AG04450 (cell line): Measurements from ENCODE around the gene C1QTNF7. TPM values are rescaled to one million over a fixed set of nuclear protein-coding genes. Genes with fewer than 3 reads are reported as not detected.
A peak's percentile ranks its signal among the peaks of the same experiment; 100 is the strongest.

ENCODE experiments used
- CTCF ChIA-PET: fragments of 300-600, 350-600 bp; formaldehyde crosslinking; extraction: SDS; loops from one replicate; lab custom pipeline; 2022; ENCODE audit warnings: antibody characterized with exemption, inconsistent platforms; lab: Charles Lee
- POLR2A ChIA-PET: fragments of 350-600 bp; formaldehyde crosslinking; extraction: SDS; loops from one replicate; lab custom pipeline; 2021; ENCODE audit warnings: antibody characterized with exemption, inconsistent platforms; lab: Yijun Ruan, JAX
- DNase-seq: peaks from one replicate; pipeline ENCODE4 v3.0.0-alpha.2; 2011; ENCODE audit warnings: low read depth, low spot score
- H3K27ac ChIP-seq: one replicate; pipeline ENCODE4 v1.5.1; 2012; ENCODE audit warnings: low read depth, low read length, control low read depth
- H3K27me3 ChIP-seq: one replicate; pipeline ENCODE4 v1.6.0; 2012; ENCODE audit warnings: low read length; ENCODE audit not compliant: control insufficient read depth, insufficient read depth
- H3K4me3 ChIP-seq: 2 replicates; pipeline ENCODE4 v1.5.1; 2011; ENCODE audit warnings: mild to moderate bottlenecking, low read depth, low read length, control low read depth
- H3K9me3 ChIP-seq: 2 replicates; pipeline ENCODE4 v1.5.1; 2012; ENCODE audit warnings: low read length; ENCODE audit not compliant: control insufficient read depth, insufficient read depth
- CTCF ChIP-seq: IDR thresholded peaks from 2 replicates; pipeline ENCODE4 v1.5.1; 2011; ENCODE audit warnings: low read depth, low read length, control low read depth, inconsistent platforms
- polyA plus RNA-seq: library from polyadenylated mRNA; depleted of rRNA; stranded (reverse); fragments of >200 nt; gene quantifications from 2 replicates; pipeline ENCODE4 v1.2.3, GENCODE V29; 2011

Gene C1QTNF7
- polyA plus RNA-seq, 1 experiment: 2.9 TPM

- no peak for TF ChIP-seq CTCF
- POLR2A ChIA-PET: interaction anchor here (1.7 kb wide), 1 partner anchor 8 kb away, joined by 6 read pairs; the partner anchor contains the start of gene C1QTNF7
- no peaks in the 10 kb centered on the region for H3K9me3 ChIP-seq
- CTCF ChIA-PET: interaction anchor here (1.1 to 2.6 kb wide), 3 partner anchors 21 to 201 kb away, joined by 4 to 10 read pairs (median 5); no protein-coding TSS in a partner anchor
- no peaks in the 10 kb centered on the region for H3K27me3 ChIP-seq
- peak; percentile 46 for DNase-seq
- H3K27ac ChIP-seq: no peak overlapping the region
- H3K4me3 ChIP-seq: no peak overlapping the region
Measured at GRCh38 chr4:15436513-15436912, 8.7 kb downstream of the C1QTNF7 start.

- Histone ChIP-seq H3K27ac (no peak overlapping the region), H3K9me3 (no peaks in the 10 kb centered on the region), H3K4me3 (no peak overlapping the region), H3K27me3 (no peaks in the 10 kb centered on the region)
- no peak for TF ChIP-seq CTCF
- CTCF ChIA-PET: no interaction called here
- DNase-seq: no peak
- POLR2A ChIA-PET: no interaction called here
Measured at GRCh38 chr4:15438939-15439524, 11.2 kb downstream of the C1QTNF7 start.

- H3K4me3 ChIP-seq: no peak overlapping the region
- peaks cover 3% of the 10 kb centered on the region; the same call in 1 of the 2 replicates for H3K9me3 ChIP-seq
- no peaks in the 10 kb centered on the region for H3K27me3 ChIP-seq
- H3K27ac ChIP-seq: no peak overlapping the region
- TF ChIP-seq CTCF: no peak
- DNase-seq: no peak
- CTCF ChIA-PET: interaction anchor here (0.6 kb wide), 1 partner anchor 73 kb away, joined by 3 read pairs; no protein-coding TSS in a partner anchor
- POLR2A ChIA-PET: no interaction called here
Measured at GRCh38 chr4:15443371-15444160, 15.7 kb downstream of the C1QTNF7 start.

GRCh38 chr4:15444276-15444675 lies 16.4 kb downstream of the C1QTNF7 start:
- no peaks in the 10 kb centered on the region for H3K27me3 ChIP-seq
- CTCF ChIA-PET: no interaction called here
- TF ChIP-seq CTCF: no peak
- H3K4me3 ChIP-seq: no peak overlapping the region
- H3K27ac ChIP-seq: no peak overlapping the region
- POLR2A ChIA-PET: no interaction called here
- no peak for DNase-seq
- H3K9me3 ChIP-seq: peaks cover 3% of the 10 kb centered on the region; the same call in 1 of the 2 replicates
